Measurements from ENCODE around the gene TOP3A. TPM values are rescaled to one million over a fixed set of nuclear protein-coding genes. Genes with fewer than 3 reads are reported as not detected.

Gene TOP3A
- total and polyA plus RNA-seq, 2 experiments from 2014 or later, result 21.7 to 76.7 TPM

GRCh38 chr17:18267927-18268711 is 46.7 kb downstream of the TOP3A start:
- Histone ChIP-seq H3K4me2 (no peak overlapping the region), H4K20me1 (replicated peaks; ENCODE audit: insufficient read depth) (no peaks in the 10 kb centered on the region), H3K36me3 (ENCODE audit: insufficient read depth) (peaks cover 2% of the 10 kb centered on the region; the same call in 1 of the 2 replicates), H3K79me2 (replicated peaks; ENCODE audit: insufficient read depth) (no peaks in the 10 kb centered on the region), H3K27me3 (ENCODE audit: insufficient read depth) (no peaks in the 10 kb centered on the region), H3K27ac (ENCODE audit: low read depth) (peak overlapping the region; percentile 81), H3F3A (replicated peaks; ENCODE audit: low read depth) (peaks cover 15% of the 10 kb centered on the region; the same call in 1 of the 2 replicates), H3K9me2 (ENCODE audit: insufficient read depth) (no peaks in the 10 kb centered on the region), H3K4me3 (no peak overlapping the region), H2AFZ (no peak overlapping the region), H3K4me1 (ENCODE audit: insufficient read depth) (0 out of 2 replicates have a peak, but pooled peaks cover 5% of the 10 kb centered on the region)
- H3K27ac Mint-ChIP-seq, result peak overlapping the region; percentile 87
- no peaks in the 10 kb centered on the region for H3K9me3 Mint-ChIP-seq
- ATAC-seq, result peak; percentile 86
- H3K4me1 Mint-ChIP-seq, result peaks cover 14% of the 10 kb centered on the region
- H3K36me3 Mint-ChIP-seq (ENCODE audit: low read depth), result peaks cover 7% of the 10 kb centered on the region
- no peak for TF ChIP-seq ZNF462 (CRISPR knock-in tag; IDR thresholded peaks at IDR 0.05)
- no peak for TF ChIP-seq CTCF (conservative IDR thresholded peaks at IDR 0.05; ENCODE audit: low read depth in 2 of 2)
- H3K4me3 Mint-ChIP-seq, result no peak overlapping the region; the same call in 2 of the 3 replicates
- H3K27me3 Mint-ChIP-seq (ENCODE audit: insufficient read depth, low read depth, poor library complexity), result peaks cover 4% of the 10 kb centered on the region
- peak; percentile 52 for DNase-seq (ENCODE audit: low spot score)

Measured in GM23338 (cell line).